HL-60/S4 (cell line): Measurements from ENCODE around the gene BTF3.
"Not testable (repeated sequence)": the region's sequence is repeated elsewhere in the genome, so short reads cannot be mapped to it uniquely, and the experiment has no call there.

Experiments used
- in situ Hi-C: fragments of 300-500 bp; cut with MboI; formaldehyde crosslinking; loops from 2 replicates; pipeline ENCODE4 v1.14.3; 2022; ENCODE audit warnings: low sequenced_read_pairs

Gene BTF3

GRCh38 chr5:73498057-73498992 lies at the start of gene BTF3:
TSS of gene BTF3 (plus strand) at chr5:73498442. CDS start at chr5:73498668, 226 bp downstream.
- in situ Hi-C loops: no loop called here

DNA sequence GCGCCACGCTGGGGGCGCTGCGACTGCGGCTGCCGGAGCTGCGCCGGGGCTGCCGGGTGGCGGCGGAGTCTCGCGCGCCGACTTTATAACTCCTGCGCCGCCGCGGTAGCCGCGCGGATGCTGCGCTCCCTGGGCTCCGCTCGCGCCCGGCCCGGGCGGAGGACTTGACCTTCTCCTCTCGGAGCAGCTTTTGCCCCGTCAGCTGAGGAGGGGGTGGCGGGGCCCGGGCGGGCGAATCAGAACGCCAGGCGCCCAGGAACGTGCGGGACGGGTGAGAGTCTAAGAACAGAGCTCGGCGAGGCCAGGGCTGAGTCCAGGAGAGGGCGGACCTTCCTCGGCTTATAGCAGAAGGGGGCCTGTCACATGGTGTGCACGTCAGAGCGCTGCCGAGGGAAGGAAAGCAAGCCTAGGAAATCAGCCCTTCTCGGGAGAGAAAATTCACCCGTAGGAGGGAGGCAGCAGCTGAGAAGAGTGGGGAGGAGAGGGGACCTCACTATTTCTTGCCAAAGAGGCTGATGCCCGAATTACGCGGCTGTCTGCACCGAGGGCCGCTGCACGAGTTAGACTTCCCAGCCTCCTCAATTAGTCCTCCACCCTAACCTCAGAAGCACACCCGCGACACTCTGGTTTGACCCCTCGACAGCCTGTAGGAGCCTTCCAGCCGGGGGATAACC lies 49.6 kb upstream of the BTF3 start, which contains the start of gene FOXD1:
Gene FOXD1, minus strand, starts transcription at position 315 of the 674 bp plus-strand sequence. CDS start 415 bp downstream, outside the sequence.
- in situ Hi-C loops: no loop called here

DNA sequence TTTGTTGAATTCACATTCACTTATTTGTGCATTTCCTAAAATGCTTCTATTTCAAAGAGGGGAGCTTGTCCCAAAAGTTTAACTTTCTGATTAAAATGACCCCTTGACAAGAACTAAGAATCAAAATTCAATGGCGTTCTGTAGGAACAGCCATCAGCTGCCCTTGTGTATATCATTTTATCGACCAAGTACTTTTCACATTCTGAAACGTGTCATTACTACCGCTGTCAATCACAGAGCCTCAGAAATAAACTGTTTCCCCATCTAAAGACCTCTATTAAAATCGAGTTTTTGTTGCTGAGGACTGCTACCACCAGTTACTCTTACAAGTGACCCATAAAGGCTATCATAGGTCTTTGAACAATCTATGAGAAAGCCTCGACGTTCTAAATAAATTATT lies 48.1 kb upstream of the BTF3 start:
- in situ Hi-C loops: no loop called here

DNA sequence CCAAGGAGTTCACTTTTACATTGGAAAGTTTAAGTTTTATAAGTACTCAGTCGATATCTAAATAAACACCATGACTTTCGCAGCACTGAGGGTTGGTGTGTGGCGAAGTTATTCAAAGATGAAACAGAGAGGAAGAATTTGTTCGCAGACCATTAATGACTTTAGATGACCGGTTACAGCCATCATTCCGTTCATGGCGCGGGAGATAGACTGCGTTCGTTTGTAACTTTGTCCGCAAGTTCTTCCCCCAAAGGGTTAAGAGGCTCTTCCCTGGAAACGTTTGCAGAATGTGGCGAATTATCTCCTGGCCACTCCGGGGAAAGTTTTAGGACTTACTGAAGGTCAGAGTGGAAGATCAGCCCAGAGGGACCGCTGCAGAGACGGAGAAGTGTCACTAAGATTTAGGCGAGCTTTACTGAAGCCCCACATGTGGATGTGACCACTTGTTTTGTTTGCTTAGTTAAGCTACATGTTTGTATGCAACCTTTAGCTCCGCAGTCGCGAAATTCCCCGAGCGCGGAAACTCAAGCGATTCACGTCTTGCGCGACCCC lies 47.5 kb upstream of the BTF3 start:
- in situ Hi-C loops: no loop called here

- in situ Hi-C loops: no loop called here
Observed at GRCh38 chr5:73451224-73452130, 46.8 kb upstream of the BTF3 start.

- in situ Hi-C loops: no loop called here
Observed at GRCh38 chr5:73452215-73452614, 46.0 kb upstream of the BTF3 start.

DNA sequence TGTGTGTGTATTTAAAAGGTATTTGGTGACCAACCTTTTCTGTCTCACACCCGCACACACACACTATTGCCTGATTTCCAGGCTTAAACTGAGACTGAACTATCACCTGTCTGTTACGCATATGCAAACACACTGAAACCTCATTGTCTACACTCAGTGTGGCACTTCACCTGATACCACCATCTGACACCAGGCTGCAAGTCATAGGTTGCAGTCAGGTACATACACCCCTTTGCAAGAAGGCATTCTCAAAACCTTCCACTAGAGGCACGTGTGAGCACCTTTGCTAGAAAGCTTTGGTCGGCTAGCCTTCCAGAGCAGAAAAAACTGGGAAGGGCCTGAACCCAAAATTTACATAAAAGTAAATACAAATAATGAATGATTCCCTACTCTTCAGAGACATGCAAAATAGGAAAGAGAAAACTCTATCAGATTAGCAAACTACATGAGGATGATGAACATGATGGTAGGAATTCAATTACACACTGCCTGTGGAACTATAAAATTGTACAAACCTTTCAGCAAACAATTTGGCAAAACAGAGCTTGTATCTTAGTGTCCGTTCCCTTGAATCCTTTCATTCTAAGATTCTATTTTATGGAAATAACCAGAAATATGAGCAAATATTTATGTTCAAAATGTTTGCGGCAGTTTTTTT lies 43.7 kb upstream of the BTF3 start:
- in situ Hi-C loops: no loop called here

- in situ Hi-C loops: not testable (repeated sequence)
Observed at GRCh38 chr5:73456462-73456861, 41.8 kb upstream of the BTF3 start.

- in situ Hi-C loops: no loop called here
Observed at GRCh38 chr5:73459366-73459765, 38.9 kb upstream of the BTF3 start.

DNA sequence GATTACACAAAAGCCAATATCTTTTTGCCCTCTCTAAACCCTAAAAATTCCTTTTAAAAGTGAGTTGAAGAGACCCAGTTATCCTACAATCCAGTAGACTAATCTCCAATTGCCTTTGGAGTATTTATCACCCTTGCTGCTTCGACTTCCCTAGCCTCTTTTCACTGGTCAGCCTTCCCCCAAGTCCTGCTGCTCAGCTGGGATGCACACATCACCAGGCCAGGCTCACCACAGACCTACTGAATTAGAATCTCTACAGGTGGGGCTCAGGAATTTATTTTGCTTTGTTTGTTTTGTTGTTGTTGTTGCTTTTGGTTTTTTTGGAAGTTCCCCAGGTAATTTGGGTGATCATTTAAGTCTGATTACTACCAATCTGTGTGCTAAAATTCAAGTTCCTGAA lies 38.1 kb upstream of the BTF3 start:
- in situ Hi-C loops: no loop called here

- in situ Hi-C loops: no loop called here
Observed at GRCh38 chr5:73464016-73464745, 34.1 kb upstream of the BTF3 start.

DNA sequence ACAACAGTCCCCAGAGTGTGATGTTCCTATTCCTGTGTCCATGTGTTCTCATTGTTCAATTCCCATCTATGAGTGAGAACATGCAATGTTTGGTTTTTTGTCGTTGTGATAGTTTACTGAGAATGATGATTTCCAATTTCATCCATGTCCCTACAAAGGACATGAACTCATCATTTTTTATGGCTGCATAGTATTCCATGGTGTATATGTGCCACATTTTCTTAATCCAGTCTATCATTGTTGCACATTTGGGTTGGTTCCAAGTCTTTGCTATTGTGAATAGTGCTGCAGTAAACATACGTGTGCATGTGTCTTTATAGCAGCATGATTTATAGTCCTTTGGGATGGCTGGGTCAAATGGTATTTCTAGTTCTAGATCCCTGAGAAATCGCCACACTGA lies 29.6 kb upstream of the BTF3 start:
- in situ Hi-C loops: not testable (repeated sequence)

GRCh38 chr5:73469878-73470277 lies 28.4 kb upstream of the BTF3 start:
- in situ Hi-C loops: no loop called here

- in situ Hi-C loops: no loop called here
Observed at GRCh38 chr5:73471654-73472053, 26.6 kb upstream of the BTF3 start.

GRCh38 chr5:73472116-73472515 lies 26.1 kb upstream of the BTF3 start:
- in situ Hi-C loops: no loop called here

DNA sequence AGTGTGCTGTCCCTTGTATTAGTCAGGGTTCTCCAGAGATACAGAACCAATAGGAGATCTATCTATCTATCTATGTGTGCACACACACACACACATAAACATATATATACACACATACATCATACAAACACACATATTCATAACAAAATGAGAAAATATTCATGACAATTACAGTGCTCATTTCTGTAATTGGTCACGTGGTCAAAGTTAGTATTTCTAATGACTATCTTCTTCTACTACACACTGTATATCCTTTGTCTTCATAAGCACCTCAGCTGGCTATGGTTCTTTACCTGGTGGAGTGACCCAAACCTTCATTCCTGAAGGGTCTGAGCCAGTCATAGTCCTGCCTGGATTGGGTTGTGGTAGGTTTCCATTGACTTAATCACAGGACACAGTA lies 17.7 kb upstream of the BTF3 start:
- in situ Hi-C loops: no loop called here

- in situ Hi-C loops: no loop called here
Observed at GRCh38 chr5:73482383-73483136, 15.7 kb upstream of the BTF3 start.

DNA sequence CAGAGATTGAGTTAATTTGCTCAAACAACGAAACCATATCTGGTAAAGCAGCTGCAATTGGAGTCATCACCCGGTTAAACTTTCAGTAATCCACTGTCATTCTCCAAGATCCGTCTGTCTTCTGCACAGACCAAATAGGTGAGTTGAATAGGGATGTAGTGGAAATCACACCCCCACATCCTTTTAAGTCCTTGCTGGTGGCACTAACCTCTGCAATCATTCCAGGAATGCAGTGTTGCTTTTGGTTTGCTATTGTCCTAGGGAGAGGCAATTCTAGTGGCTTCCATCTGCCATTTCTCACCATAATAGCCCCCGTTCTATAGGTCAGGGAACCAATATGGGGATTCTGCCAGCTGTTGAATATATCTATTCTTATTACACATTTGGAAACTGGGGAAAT lies 14.6 kb upstream of the BTF3 start:
- in situ Hi-C loops: no loop called here

DNA sequence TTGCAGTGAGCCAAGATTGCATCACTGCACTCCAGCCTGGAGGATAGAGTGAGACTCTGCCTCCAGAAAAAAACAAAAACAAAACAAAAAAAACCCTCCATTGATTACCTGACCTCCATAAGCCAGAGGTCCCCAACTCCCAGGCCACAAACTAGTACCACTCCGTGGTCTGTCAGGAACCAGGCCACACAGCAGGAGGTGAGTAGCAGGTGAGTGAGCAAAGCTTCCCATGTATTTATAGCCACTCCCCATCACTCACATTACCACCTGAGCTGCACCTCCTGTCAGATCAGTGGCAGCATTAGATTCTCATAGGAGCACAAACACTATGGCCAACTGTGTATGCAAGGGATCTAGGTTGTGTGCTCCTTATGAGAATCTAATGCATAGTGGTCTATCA lies 13.7 kb upstream of the BTF3 start:
- in situ Hi-C loops: no loop called here
